HepG2 (cell line): Measurements from ENCODE around the gene CACNA1D. TPM values are rescaled to one million over a fixed set of nuclear protein-coding genes. Genes with fewer than 3 reads are reported as not detected.

Source experiments
- ATAC-seq: fragments of 200-7000 bp; cut with Tn5 transposase; 3 replicates; pipeline ENCODE4 v1.9.1; 2020; ENCODE audit warnings: mild to moderate bottlenecking, moderate library complexity
- BruUV-seq: library from RNA; stranded (reverse); fragments of 400-500 nt; replicated peaks from 2 replicates; lab custom pipeline; 2021; lab: Mats Ljungman, UMichigan
- CTCF ChIA-PET: fragments of 300-600 bp; formaldehyde crosslinking; extraction: SDS; loops from one replicate; lab custom pipeline; 2021; ENCODE audit warnings: low total read pairs, inconsistent platforms, low intra/inter-chr PET ratio; lab: Yijun Ruan, JAX
- POLR2A ChIA-PET: fragments of 350-600 bp; sonication (Branson Sonifier 250); formaldehyde crosslinking; loops from one replicate; lab custom pipeline; 2020; ENCODE audit warnings: antibody characterized with exemption, inconsistent platforms; lab: Yijun Ruan, JAX
- DNase-seq: peaks from one replicate; pipeline ENCODE4 v3.0.0-alpha.2; 2015; ENCODE audit warnings: low spot score
- FAIRE-seq: peaks from 3 replicates; lab custom pipeline; 2011; peaks lifted over from hg19 to GRCh38; lab: Jason Lieb, UNC
- H2AFZ ChIP-seq: one replicate; pipeline ENCODE4 v1.6.1; 2011; ENCODE audit warnings: low read length, inconsistent platforms
- H3K27ac ChIP-seq: fragments of 300-600 bp; 3 replicates; pipeline ENCODE4 v1.8.0; 2011; ENCODE audit warnings: mixed run types, mild to moderate bottlenecking, mixed read lengths, low read length, inconsistent platforms; ENCODE audit not compliant: insufficient read depth; ENCODE audit errors: extremely low read length
- H3K27me3 ChIP-seq, 2 experiments: fragments of 200-600 bp in 1 of 2; 2 replicates in 1 of 2; 3 replicates in 1 of 2; pipeline versions ENCODE4 v1.6.0 to v1.8.0; 2011; ENCODE audit warnings: low read length in 2 of 2, mild to moderate bottlenecking in 2 of 2, moderate library complexity in 2 of 2, inconsistent platforms in 1 of 2; ENCODE audit not compliant: insufficient read depth in 2 of 2, control insufficient read depth in 1 of 2
- H3K36me3 ChIP-seq, 2 experiments: fragments of 200-600 bp in 1 of 2; replicated peaks in 1 of 2; 2 replicates in 1 of 2; 3 replicates in 1 of 2; pipeline versions ENCODE4 v1.5.1 to v1.8.0; 2011; ENCODE audit warnings: low read length in 2 of 2, inconsistent platforms in 1 of 2; ENCODE audit not compliant: insufficient read depth in 2 of 2, control insufficient read depth in 1 of 2
- H3K4me1 ChIP-seq: 2 replicates; pipeline ENCODE4 v1.5.1; 2012; ENCODE audit warnings: low read length, inconsistent platforms; ENCODE audit not compliant: insufficient read depth
- H3K4me2 ChIP-seq: 2 replicates; pipeline ENCODE4 v1.6.0; 2011; ENCODE audit warnings: low read depth, low read length, inconsistent platforms
- H3K4me3 ChIP-seq, 3 experiments: fragments of 200-600 bp in 1 of 3; sonication (generic), shearing (Covaris generic) in 1 of 3; replicated peaks in 1 of 3; 2 replicates each; pipeline ENCODE4 v1.5.1; 2011 to 2016; ENCODE audit warnings: low read length in 3 of 3, inconsistent platforms in 2 of 3, low read depth in 2 of 3, mild to moderate bottlenecking in 2 of 3, control low read depth in 1 of 3, mixed read lengths in 1 of 3; ENCODE audit not compliant: insufficient read depth in 1 of 3
- H3K79me2 ChIP-seq: one replicate; pipeline ENCODE4 v1.6.1; 2011; ENCODE audit warnings: low read length, inconsistent platforms; ENCODE audit not compliant: insufficient read depth
- H3K9ac ChIP-seq: 2 replicates; pipeline ENCODE4 v1.6.0; 2011; ENCODE audit warnings: mild to moderate bottlenecking, low read depth, low read length, inconsistent platforms; ENCODE audit not compliant: insufficient read depth
- H3K9me3 ChIP-seq: 2 replicates; pipeline ENCODE4 v1.5.1; 2012; ENCODE audit warnings: mild to moderate bottlenecking, low read length
- H4K20me1 ChIP-seq: 2 replicates; pipeline ENCODE4 v1.6.0; 2011; ENCODE audit warnings: inconsistent platforms, mild to moderate bottlenecking, low read length, moderate library complexity; ENCODE audit not compliant: insufficient read depth
- EED ChIP-seq: sonication (generic); formaldehyde crosslinking; IDR thresholded peaks from 2 replicates; pipeline ENCODE4 v1.5.0; 2020; ENCODE audit warnings: mild to moderate bottlenecking, missing genetic modification reagents
- MLX ChIP-seq: IDR thresholded peaks from 2 replicates; pipeline ENCODE4 v1.6.1; 2016
- SETDB1 ChIP-seq: sonication (generic); formaldehyde crosslinking; IDR thresholded peaks from 2 replicates; pipeline ENCODE4 v1.5.1; 2020; ENCODE audit warnings: missing genetic modification reagents, mild to moderate bottlenecking, borderline replicate concordance
- ZNF678 ChIP-seq: sonication (generic); formaldehyde crosslinking; IDR thresholded peaks from 2 replicates; pipeline ENCODE4 v1.4.0; 2020; ENCODE audit warnings: mild to moderate bottlenecking, missing genetic modification reagents
- WGBS: methylation state at CpG from one replicate; pipeline ENCODE4 v1.1.6; 2017; ENCODE audit warnings: low lambda C conversion rate; 5-methylcytosine and 5-hydroxymethylcytosine counted together
- in situ Hi-C: cut with HindIII; loops from 2 replicates; pipeline ENCODE4 v1.10.0; 2017; ENCODE audit warnings: low pct_unique_long_range_greater_than_20kb; ENCODE audit not compliant: extremely low pct_ligation_motif_present
- intact Hi-C: fragments of 100-400 bp; cut with micrococcal nuclease; formaldehyde crosslinking; loops from one replicate; pipeline ENCODE4 v1.10.0; 2022; ENCODE audit not compliant: unreplicated experiment
- polyA plus RNA-seq, 8 experiments: library from polyadenylated mRNA; depleted of rRNA in 3 of 8; stranded (reverse) in 7 of 8; unstranded in 1 of 8; fragments of >200 nt; fragmentation: Illumina TruSeq in 4 of 8; extraction: Trizol in 4 of 8; gene quantifications; 2 replicates each; pipeline versions ENCODE4 v1.2.1 to v1.2.3, GENCODE V29; 2011 to 2016; ENCODE audit warnings: low read depth in 4 of 8, missing spikeins in 1 of 8, mixed read lengths in 1 of 8; ENCODE audit not compliant: insufficient read depth in 1 of 8
- total RNA-seq, 5 experiments: library from RNA; depleted of rRNA; stranded (reverse); fragments of >200 nt; fragmentation: Illumina TruSeq; extraction: Trizol; gene quantifications; 2 replicates each; pipeline ENCODE4 v1.2.3, GENCODE V29; 2016; ENCODE audit warnings: low read depth in 1 of 5
- TF ChIP-seq, protein P1 (sequence below): sonication (generic); formaldehyde crosslinking; IDR thresholded peaks from 2 replicates; pipeline ENCODE4 v1.5.0; 2020; ENCODE audit warnings: mild to moderate bottlenecking, missing genetic modification reagents, borderline replicate concordance

The CACNA1D gene
- total and polyA plus RNA-seq, 2 of the 13 experiments (the other 11 are each of a cell fraction or from before 2014, with no cell fraction given): 0.26 to 0.38 TPM

DNA sequence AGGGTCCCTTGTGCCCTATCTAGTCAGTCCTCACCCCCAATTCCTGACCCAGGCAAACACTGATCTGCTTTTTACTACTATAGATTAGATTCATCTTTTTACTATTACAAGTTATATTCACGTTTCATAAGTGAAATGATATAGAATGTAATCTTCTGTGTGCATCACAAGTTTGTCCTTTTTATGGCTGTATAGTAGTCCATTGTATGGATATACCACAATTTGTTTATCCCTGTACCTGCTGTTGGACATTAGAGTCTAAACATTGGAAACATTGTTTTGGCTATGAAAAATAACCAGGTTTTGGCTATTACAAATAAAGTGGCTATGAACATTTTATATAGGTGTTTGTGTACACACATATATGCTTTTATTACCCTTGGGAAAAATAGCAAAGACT, 112.4 kb downstream of the CACNA1D start (continued):
- TF ChIP-seq, protein P1, sequence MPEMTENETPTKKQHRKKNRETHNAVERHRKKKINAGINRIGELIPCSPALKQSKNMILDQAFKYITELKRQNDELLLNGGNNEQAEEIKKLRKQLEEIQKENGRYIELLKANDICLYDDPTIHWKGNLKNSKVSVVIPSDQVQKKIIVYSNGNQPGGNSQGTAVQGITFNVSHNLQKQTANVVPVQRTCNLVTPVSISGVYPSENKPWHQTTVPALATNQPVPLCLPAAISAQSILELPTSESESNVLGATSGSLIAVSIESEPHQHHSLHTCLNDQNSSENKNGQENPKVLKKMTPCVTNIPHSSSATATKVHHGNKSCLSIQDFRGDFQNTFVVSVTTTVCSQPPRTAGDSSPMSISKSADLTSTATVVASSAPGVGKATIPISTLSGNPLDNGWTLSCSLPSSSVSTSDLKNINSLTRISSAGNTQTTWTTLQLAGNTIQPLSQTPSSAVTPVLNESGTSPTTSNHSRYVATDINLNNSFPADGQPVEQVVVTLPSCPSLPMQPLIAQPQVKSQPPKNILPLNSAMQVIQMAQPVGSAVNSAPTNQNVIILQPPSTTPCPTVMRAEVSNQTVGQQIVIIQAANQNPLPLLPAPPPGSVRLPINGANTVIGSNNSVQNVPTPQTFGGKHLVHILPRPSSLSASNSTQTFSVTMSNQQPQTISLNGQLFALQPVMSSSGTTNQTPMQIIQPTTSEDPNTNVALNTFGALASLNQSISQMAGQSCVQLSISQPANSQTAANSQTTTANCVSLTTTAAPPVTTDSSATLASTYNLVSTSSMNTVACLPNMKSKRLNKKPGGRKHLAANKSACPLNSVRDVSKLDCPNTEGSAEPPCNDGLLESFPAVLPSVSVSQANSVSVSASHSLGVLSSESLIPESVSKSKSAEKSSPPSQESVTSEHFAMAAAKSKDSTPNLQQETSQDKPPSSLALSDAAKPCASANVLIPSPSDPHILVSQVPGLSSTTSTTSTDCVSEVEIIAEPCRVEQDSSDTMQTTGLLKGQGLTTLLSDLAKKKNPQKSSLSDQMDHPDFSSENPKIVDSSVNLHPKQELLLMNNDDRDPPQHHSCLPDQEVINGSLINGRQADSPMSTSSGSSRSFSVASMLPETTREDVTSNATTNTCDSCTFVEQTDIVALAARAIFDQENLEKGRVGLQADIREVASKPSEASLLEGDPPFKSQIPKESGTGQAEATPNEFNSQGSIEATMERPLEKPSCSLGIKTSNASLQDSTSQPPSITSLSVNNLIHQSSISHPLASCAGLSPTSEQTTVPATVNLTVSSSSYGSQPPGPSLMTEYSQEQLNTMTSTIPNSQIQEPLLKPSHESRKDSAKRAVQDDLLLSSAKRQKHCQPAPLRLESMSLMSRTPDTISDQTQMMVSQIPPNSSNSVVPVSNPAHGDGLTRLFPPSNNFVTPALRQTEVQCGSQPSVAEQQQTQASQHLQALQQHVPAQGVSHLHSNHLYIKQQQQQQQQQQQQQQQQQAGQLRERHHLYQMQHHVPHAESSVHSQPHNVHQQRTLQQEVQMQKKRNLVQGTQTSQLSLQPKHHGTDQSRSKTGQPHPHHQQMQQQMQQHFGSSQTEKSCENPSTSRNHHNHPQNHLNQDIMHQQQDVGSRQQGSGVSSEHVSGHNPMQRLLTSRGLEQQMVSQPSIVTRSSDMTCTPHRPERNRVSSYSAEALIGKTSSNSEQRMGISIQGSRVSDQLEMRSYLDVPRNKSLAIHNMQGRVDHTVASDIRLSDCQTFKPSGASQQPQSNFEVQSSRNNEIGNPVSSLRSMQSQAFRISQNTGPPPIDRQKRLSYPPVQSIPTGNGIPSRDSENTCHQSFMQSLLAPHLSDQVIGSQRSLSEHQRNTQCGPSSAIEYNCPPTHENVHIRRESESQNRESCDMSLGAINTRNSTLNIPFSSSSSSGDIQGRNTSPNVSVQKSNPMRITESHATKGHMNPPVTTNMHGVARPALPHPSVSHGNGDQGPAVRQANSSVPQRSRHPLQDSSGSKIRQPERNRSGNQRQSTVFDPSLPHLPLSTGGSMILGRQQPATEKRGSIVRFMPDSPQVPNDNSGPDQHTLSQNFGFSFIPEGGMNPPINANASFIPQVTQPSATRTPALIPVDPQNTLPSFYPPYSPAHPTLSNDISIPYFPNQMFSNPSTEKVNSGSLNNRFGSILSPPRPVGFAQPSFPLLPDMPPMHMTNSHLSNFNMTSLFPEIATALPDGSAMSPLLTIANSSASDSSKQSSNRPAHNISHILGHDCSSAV: no peak
- TF ChIP-seq EED (CRISPR knock-in tag) (no peak), ZNF678 (CRISPR knock-in tag) (no peak)

GRCh38 chr3:53612508-53612907, 118.1 kb downstream of the CACNA1D start:
- 0 out of 2 replicates have a peak, but pooled peaks cover 3% of the 10 kb centered on the region for H3K9me3 ChIP-seq
- no peaks in the 10 kb centered on the region for H3K36me3 ChIP-seq
- H3K9ac ChIP-seq: no peak overlapping the region
- intact Hi-C loops (no loop called here), in situ Hi-C loops (no loop called here)
- ATAC-seq: no peak
- no peak for DNase-seq
- H3K4me3 ChIP-seq: no peak overlapping the region
- no peak overlapping the region for H3K4me2 ChIP-seq
- WGBS: 60% methylated on average over 5 of the region's 5 CpGs
- no peaks in the 10 kb centered on the region for H4K20me1 ChIP-seq
- no peak for TF ChIP-seq SETDB1 (CRISPR knock-in tag)
- no peak for TF ChIP-seq MLX (CRISPR knock-in tag)
- TF ChIP-seq, all 625 proteins: peak for 0
- Histone ChIP-seq H3K27ac (no peak overlapping the region), H2AFZ (no peak overlapping the region), H3K27me3 (no peaks in the 10 kb centered on the region), H3K79me2 (no peaks in the 10 kb centered on the region), H3K4me1 (no peaks in the 10 kb centered on the region)
- no peak for FAIRE-seq
- ChIA-PET POLR2A (no interaction called here), CTCF (no interaction called here)
- BruUV-seq: no TSS peak
